Fibroblast of mammary gland (primary cell): ENCODE results near the gene GRAMD2B.
A peak's percentile ranks its signal among the peaks of the same experiment; 100 is the strongest.

ENCODE experiments used
- DNase-seq: peaks from one replicate; pipeline ENCODE4 v3.0.0-alpha.2; 2010; ENCODE audit warnings: low read depth
- H3K4me3 ChIP-seq: 2 replicates; pipeline ENCODE4 v1.5.1; 2011; ENCODE audit warnings: low read depth, mild to moderate bottlenecking, low read length, moderate library complexity; ENCODE audit not compliant: control insufficient read depth
- CTCF ChIP-seq: conservative IDR thresholded peaks from 2 replicates; pipeline ENCODE4 v1.5.1; 2011; ENCODE audit warnings: low read depth, low read length, inconsistent platforms; ENCODE audit not compliant: control insufficient read depth, insufficient read depth

GRAMD2B gene

GRCh38 chr5:126419102-126419501 lies 4.1 kb upstream of the GRAMD2B start:
- no peak for TF ChIP-seq CTCF
- DNase-seq = no peak
- H3K4me3 ChIP-seq = no peak overlapping the region

- H3K4me3 ChIP-seq = no peak overlapping the region
- DNase-seq = no peak
- no peak for TF ChIP-seq CTCF
These were observed 5.2 kb downstream of the GRAMD2B start for GRCh38 chr5:126428421-126428820.

- TF ChIP-seq CTCF = no peak
- H3K4me3 ChIP-seq = no peak overlapping the region
These were observed 7.4 kb downstream of the GRAMD2B start for GRCh38 chr5:126430631-126431030.

GRCh38 chr5:126433701-126434100 lies 10.5 kb downstream of the GRAMD2B start:
- no peak overlapping the region for H3K4me3 ChIP-seq
- peak; percentile 69 for DNase-seq
- no peak for TF ChIP-seq CTCF

More at GRCh38 chr5:126430631-126431030, 7.4 kb downstream of the GRAMD2B start:
- peak; percentile 29 for DNase-seq

GRCh38 chr5:126435261-126435660 lies 12.1 kb downstream of the GRAMD2B start:
- no peak for TF ChIP-seq CTCF
- H3K4me3 ChIP-seq = no peak overlapping the region
- DNase-seq = no peak

GRCh38 chr5:126435714-126436113 lies 12.5 kb downstream of the GRAMD2B start:
- no peak for DNase-seq
- no peak overlapping the region for H3K4me3 ChIP-seq
- TF ChIP-seq CTCF = no peak

GRCh38 chr5:126437721-126438120 lies 14.5 kb downstream of the GRAMD2B start:
- no peak for DNase-seq
- H3K4me3 ChIP-seq = no peak overlapping the region
- TF ChIP-seq CTCF = no peak
